ENCODE results near the gene MPV17.
"Not testable (repeated sequence)": the region's sequence is repeated elsewhere in the genome, so short reads cannot be mapped to it uniquely, and the experiment has no call there.

MPV17 gene

DNA sequence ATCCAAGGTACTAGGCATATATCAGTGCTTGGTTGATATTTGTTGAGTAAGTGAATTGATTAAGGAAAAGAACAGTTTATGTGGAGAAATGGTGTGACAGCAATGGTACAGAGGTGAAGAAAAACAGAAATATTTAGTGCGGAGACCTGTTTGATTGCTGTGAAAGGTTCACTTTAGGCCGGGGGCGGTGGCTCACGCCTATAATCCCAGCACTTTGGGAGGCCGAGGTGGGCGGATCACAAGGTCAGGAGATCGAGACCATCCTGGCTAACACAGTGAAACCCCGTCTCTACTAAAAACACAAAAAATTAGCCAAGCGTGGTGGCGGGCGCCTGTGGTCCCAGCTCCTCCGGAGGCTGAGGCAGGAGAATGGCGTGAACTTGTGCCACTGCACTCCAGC, 54.6 kb downstream of the MPV17 start:
- DNase-seq (ENCODE audit: low spot score); FAIRE-seq: not testable (repeated sequence)

- FAIRE-seq (no peak), DNase-seq (ENCODE audit: low spot score) (no peak)
Observed at GRCh38 chr2:27265536-27265870, 57.4 kb downstream of the MPV17 start.

DNA sequence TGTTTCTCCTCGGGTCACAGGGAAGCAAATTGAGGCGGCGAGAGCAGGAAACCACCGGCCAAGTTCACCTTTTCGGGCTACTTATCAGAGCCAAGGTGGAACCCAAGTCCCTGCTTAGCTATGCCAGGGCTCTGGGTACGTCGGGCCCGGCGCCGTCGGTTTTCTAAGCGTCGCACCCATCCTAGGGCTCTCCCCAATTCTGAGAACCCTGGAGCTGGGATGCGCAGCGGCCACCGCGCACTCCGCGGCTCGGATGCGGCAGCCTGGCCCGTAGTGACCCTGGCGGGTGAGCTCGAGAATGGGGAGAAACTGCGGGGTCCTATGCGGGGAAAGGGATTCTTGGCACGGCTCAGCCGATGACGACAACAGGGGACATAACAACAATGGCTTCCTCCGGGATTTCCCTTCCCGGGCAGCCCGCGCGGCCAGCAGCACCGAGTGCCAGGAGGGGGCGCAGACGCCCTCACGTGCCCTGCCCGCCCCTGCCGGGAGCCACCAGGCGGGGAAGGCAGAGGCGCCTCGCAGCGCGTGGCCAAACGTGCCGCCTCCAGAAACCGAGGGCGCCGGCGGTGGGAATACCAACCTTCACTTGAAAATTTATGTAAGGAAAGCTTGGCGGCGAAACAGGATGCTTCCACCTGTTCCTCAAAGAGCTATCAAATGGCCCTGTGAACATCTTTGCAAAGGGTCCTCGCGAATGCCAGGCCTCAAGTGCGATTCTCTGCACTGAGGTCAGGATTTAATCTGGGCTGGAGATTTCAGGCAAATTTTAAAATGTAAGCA, 58.0 kb downstream of the MPV17 start:
- no peak for FAIRE-seq

DNA sequence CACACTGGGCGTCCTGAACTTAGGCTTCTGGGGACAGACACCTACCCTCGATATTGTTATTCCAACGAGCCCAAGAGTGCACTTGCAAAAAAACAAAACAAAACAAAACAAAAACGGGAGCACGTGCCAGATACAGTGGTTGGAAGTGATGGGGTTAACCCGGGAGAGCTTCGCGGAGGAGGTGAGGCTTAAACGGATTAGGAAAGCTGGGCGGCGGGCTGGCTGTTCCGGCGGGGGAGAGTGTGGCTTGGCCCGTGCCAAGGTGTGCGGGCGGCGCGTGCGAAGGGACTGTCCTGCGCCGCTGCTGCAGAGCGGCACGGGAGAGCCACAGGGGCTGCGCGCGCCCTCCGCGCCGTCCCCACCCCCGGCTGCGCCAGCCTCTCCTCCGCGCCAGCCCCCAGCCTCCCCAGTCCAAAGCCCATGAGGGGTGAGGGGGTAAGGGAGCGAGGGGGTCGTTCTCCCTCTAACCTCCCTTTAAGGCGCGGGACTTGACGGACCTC, 58.6 kb downstream of the MPV17 start:
- FAIRE-seq (no peak), DNase-seq (ENCODE audit: low spot score) (no peak)

More for the DNA sequence above, 58.0 kb downstream of the MPV17 start:
- no peak for DNase-seq (ENCODE audit: low spot score)

GRCh38 chr2:27263287-27264252, 59.3 kb downstream of the MPV17 start:
- FAIRE-seq (no peak), DNase-seq (ENCODE audit: low spot score) (no peak)

- no peak for FAIRE-seq
- DNase-seq (ENCODE audit: low spot score) = no peak
Observed at GRCh38 chr2:27262379-27263286, 60.3 kb downstream of the MPV17 start, which contains the start of gene SLC30A3. Gene SLC30A3, minus strand, starts transcription at chr2:27263047. Its CDS starts 141 bp downstream, at chr2:27262906.

DNA sequence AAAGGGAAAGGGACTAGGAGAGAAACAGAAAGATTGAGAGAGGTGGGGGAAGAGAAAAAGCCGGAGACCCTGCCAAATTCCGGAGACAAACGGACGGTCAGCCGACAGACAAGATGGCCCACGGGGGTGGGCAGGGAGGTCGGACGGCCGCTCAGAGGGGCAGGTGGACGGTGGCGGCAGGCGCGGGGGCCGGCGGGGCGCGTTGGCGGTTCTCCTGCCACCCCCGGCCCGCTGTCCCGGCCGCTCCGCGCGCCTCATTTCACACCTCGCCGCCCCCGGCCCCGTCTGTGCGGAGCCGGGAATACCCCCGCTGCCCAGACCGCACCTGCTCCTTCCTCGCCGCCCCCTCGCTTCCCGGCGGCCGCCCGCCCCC, 61.0 kb downstream of the MPV17 start:
- no peak for FAIRE-seq
- DNase-seq (ENCODE audit: low spot score) = no peak

DNA sequence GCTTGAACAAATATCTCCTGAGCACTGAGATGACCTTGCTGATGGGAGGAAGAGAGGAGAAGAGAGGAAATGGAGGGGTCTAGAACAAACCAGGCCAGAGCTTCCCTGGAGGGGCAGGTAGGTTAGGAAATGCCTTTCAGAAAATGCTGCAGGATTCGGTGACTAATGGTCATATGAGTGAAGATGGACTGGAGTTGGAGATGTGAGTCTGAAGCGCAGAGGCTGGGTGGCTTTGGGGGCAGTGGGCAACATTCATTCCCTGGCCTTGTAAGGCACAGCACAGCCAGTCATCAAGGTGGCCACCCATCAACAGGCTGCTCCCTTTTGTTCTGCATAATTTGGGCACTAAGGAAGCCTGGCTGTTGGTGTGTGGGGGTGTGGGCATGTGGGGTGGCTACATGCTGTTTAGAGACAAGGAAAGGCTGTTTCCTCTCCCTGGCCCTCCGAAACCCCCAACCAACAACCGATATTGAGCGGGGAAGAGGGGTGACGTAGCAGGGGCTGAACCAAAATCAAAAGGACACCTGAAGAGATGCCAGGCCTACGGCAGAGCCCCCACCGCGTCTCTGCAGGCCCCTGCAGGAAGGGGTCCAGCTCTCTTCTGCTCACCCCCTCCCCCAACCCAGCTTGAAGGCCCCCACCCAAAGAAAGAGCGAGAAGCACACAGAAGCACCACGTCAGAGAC, 61.5 kb downstream of the MPV17 start:
- DNase-seq (ENCODE audit: low spot score) (no peak), FAIRE-seq (no peak)
